Mucosa of stomach (tissue), 1 donor: ENCODE measurements around the gene CEP152.

Source experiments
- H3K27me3 ChIP-seq: one replicate; pipeline ENCODE4 v1.7.0; 2013; ENCODE audit warnings: mild to moderate bottlenecking, low read length; ENCODE audit not compliant: control insufficient read depth, insufficient read depth
- H3K36me3 ChIP-seq: one replicate; pipeline ENCODE4 v1.7.0; 2013; ENCODE audit warnings: low read length; ENCODE audit not compliant: control insufficient read depth, insufficient read depth
- H3K4me1 ChIP-seq: one replicate; pipeline ENCODE4 v1.7.0; 2013; ENCODE audit warnings: mild to moderate bottlenecking, low read length; ENCODE audit not compliant: control insufficient read depth, insufficient read depth
- H3K4me3 ChIP-seq: one replicate; pipeline ENCODE4 v1.7.0; 2013; ENCODE audit warnings: low read length
- H3K9ac ChIP-seq: one replicate; pipeline ENCODE4 v1.7.0; 2013; ENCODE audit warnings: mild to moderate bottlenecking, low read length, moderate library complexity
- H3K9me3 ChIP-seq: one replicate; pipeline ENCODE4 v1.7.0; 2013; ENCODE audit warnings: mild to moderate bottlenecking, low read length, moderate library complexity; ENCODE audit not compliant: control insufficient read depth
- donor health status: Pancreatic carcinoma.

CEP152 gene

GRCh38 chr15:48693484-48693883 is 117.4 kb downstream of the CEP152 start:
- no peaks in the 10 kb centered on the region for H3K27me3 ChIP-seq
- H3K9ac ChIP-seq: no peak overlapping the region
- H3K36me3 ChIP-seq: no peaks in the 10 kb centered on the region
- no peaks in the 10 kb centered on the region for H3K4me1 ChIP-seq
- H3K9me3 ChIP-seq: no peaks in the 10 kb centered on the region
- H3K4me3 ChIP-seq: no peak overlapping the region

GRCh38 chr15:48688493-48688892 is 122.4 kb downstream of the CEP152 start:
- no peaks in the 10 kb centered on the region for H3K27me3 ChIP-seq
- H3K4me1 ChIP-seq: no peaks in the 10 kb centered on the region
- no peak overlapping the region for H3K9ac ChIP-seq
- no peaks in the 10 kb centered on the region for H3K9me3 ChIP-seq
- H3K36me3 ChIP-seq: no peaks in the 10 kb centered on the region
- H3K4me3 ChIP-seq: no peak overlapping the region
